Parathyroid adenoma (tissue), 2 donors: ENCODE measurements around the gene PEX3.
"Not testable (repeated sequence)": the region's sequence is repeated elsewhere in the genome, so short reads cannot be mapped to it uniquely, and the experiment has no call there.

Experiments
- H2AFZ ChIP-seq: fragments of 300-600 bp; sonication (generic); one replicate; pipeline ENCODE4 v1.7.0; 2017; ENCODE audit warnings: antibody characterized with exemption, mild to moderate bottlenecking
- H3K27ac ChIP-seq: fragments of 300-600 bp; sonication (generic); one replicate; pipeline ENCODE4 v1.7.0; 2017
- H3K27me3 ChIP-seq: fragments of 300-600 bp; sonication (generic); one replicate; pipeline ENCODE4 v1.7.0; 2017; ENCODE audit warnings: low read length; ENCODE audit not compliant: control insufficient read depth, insufficient read depth
- H3K36me3 ChIP-seq: fragments of 300-600 bp; sonication (generic); one replicate; pipeline ENCODE4 v1.7.0; 2017; ENCODE audit warnings: low read length; ENCODE audit not compliant: control insufficient read depth, insufficient read depth
- H3K4me1 ChIP-seq: fragments of 300-600 bp; sonication (generic); one replicate; pipeline ENCODE4 v1.7.0; 2017; ENCODE audit warnings: control low read depth
- H3K4me2 ChIP-seq: fragments of 300-600 bp; sonication (generic); one replicate; pipeline ENCODE4 v1.7.0; 2017; ENCODE audit warnings: low read length
- H3K4me3 ChIP-seq: fragments of 300-600 bp; sonication (generic); one replicate; pipeline ENCODE4 v1.7.0; 2017; ENCODE audit warnings: low read depth, low read length
- H3K79me2 ChIP-seq: fragments of 300-600 bp; sonication (generic); one replicate; pipeline ENCODE4 v1.7.0; 2017; ENCODE audit warnings: control low read depth
- H3K9ac ChIP-seq: fragments of 300-600 bp; sonication (generic); one replicate; pipeline ENCODE4 v1.7.0; 2017; ENCODE audit warnings: mild to moderate bottlenecking
- H3K9me3 ChIP-seq: fragments of 300-600 bp; sonication (generic); one replicate; pipeline ENCODE4 v1.7.0; 2017; ENCODE audit warnings: low read length; ENCODE audit not compliant: control insufficient read depth
- CTCF ChIP-seq: fragments of 300-600 bp; sonication (generic); IDR thresholded peaks from one replicate; pipeline ENCODE4 v1.7.0; 2017; ENCODE audit warnings: antibody characterized with exemption, mild to moderate bottlenecking
- donor health status: primary hyperparathyroidism.

The PEX3 gene

GRCh38 chr6:143457563-143458359 is 7.2 kb downstream of the PEX3 start:
- Histone ChIP-seq H3K36me3 (no peaks in the 10 kb centered on the region), H3K4me2 (no peak overlapping the region), H2AFZ (no peak overlapping the region), H3K9ac (no peak overlapping the region), H3K9me3 (no peaks in the 10 kb centered on the region), H3K79me2 (peaks cover 8% of the 10 kb centered on the region), H3K27me3 (no peaks in the 10 kb centered on the region), H3K4me3 (no peak overlapping the region), H3K27ac (no peak overlapping the region), H3K4me1 (no peaks in the 10 kb centered on the region)
- no peak for TF ChIP-seq CTCF

- Histone ChIP-seq H3K4me2 (no peak overlapping the region), H3K4me1 (no peaks in the 10 kb centered on the region), H3K4me3 (no peak overlapping the region), H3K27ac (no peak overlapping the region), H3K9ac (no peak overlapping the region), H3K9me3 (no peaks in the 10 kb centered on the region), H3K27me3 (no peaks in the 10 kb centered on the region), H3K79me2 (no peaks in the 10 kb centered on the region), H3K36me3 (no peaks in the 10 kb centered on the region), H2AFZ (no peak overlapping the region)
- no peak for TF ChIP-seq CTCF
Observed at GRCh38 chr6:143465546-143465945, 14.9 kb downstream of the PEX3 start.

- H3K27me3 ChIP-seq = no peaks in the 10 kb centered on the region
- H3K4me3 ChIP-seq = no peak overlapping the region
- H3K4me1 ChIP-seq = no peaks in the 10 kb centered on the region
- no peak for TF ChIP-seq CTCF
- no peak overlapping the region for H3K9ac ChIP-seq
- H3K27ac ChIP-seq = no peak overlapping the region
- no peaks in the 10 kb centered on the region for H3K79me2 ChIP-seq
- no peaks in the 10 kb centered on the region for H3K9me3 ChIP-seq
- no peak overlapping the region for H2AFZ ChIP-seq
- no peaks in the 10 kb centered on the region for H3K36me3 ChIP-seq
- no peak overlapping the region for H3K4me2 ChIP-seq
Observed at GRCh38 chr6:143468026-143468425, 17.4 kb downstream of the PEX3 start.

GRCh38 chr6:143468823-143469222 is 18.2 kb downstream of the PEX3 start:
- H3K27me3 ChIP-seq, H3K4me3 ChIP-seq, H3K9ac ChIP-seq, H3K4me1 ChIP-seq, H3K36me3 ChIP-seq, H3K27ac ChIP-seq, H3K4me2 ChIP-seq, H2AFZ ChIP-seq, H3K9me3 ChIP-seq, H3K79me2 ChIP-seq: not testable (repeated sequence)

GRCh38 chr6:143471822-143472221 is 21.2 kb downstream of the PEX3 start:
- no peaks in the 10 kb centered on the region for H3K9me3 ChIP-seq
- no peak for TF ChIP-seq CTCF
- H2AFZ ChIP-seq = no peak overlapping the region
- H3K4me3 ChIP-seq = no peak overlapping the region
- H3K4me2 ChIP-seq = no peak overlapping the region
- H3K36me3 ChIP-seq = no peaks in the 10 kb centered on the region
- H3K27ac ChIP-seq = no peak overlapping the region
- H3K9ac ChIP-seq = no peak overlapping the region
- no peaks in the 10 kb centered on the region for H3K4me1 ChIP-seq
- H3K79me2 ChIP-seq = no peaks in the 10 kb centered on the region
- no peaks in the 10 kb centered on the region for H3K27me3 ChIP-seq
